BJ (cell line): Measurements from ENCODE around the gene PHACTR1. TPM values are rescaled to one million over a fixed set of nuclear protein-coding genes. Genes with fewer than 3 reads are reported as not detected.

Source experiments
- CTCF ChIA-PET: fragments of 350-600 bp; formaldehyde crosslinking; extraction: SDS; loops from one replicate; lab custom pipeline; 2021; ENCODE audit warnings: antibody characterized with exemption, inconsistent platforms; lab: Yijun Ruan, JAX
- POLR2A ChIA-PET: fragments of 300-600 bp; sonication (Branson Sonifier 250); formaldehyde crosslinking; extraction: SDS; loops from one replicate; lab custom pipeline; 2021; ENCODE audit warnings: antibody characterized with exemption; lab: Charles Lee
- DNase-seq: peaks from one replicate; pipeline ENCODE4 v3.0.0-alpha.2; 2011; ENCODE audit warnings: low read depth
- H3K27me3 ChIP-seq: 2 replicates; pipeline ENCODE4 v1.6.0; 2011; ENCODE audit warnings: low read length; ENCODE audit not compliant: control insufficient read depth, insufficient read depth
- H3K36me3 ChIP-seq: 2 replicates; pipeline ENCODE4 v1.5.1; 2011; ENCODE audit warnings: low read length; ENCODE audit not compliant: control insufficient read depth, insufficient read depth
- H3K4me3 ChIP-seq: 2 replicates; pipeline ENCODE4 v1.5.1; 2011; ENCODE audit warnings: low read depth, mild to moderate bottlenecking, control low read depth, low read length
- CTCF ChIP-seq: IDR thresholded peaks from 2 replicates; pipeline ENCODE4 v1.5.1; 2011; ENCODE audit warnings: low read depth, mild to moderate bottlenecking, control low read depth, inconsistent platforms, low read length, moderate library complexity; ENCODE audit not compliant: insufficient read depth
- polyA plus RNA-seq: library from polyadenylated mRNA; depleted of rRNA; stranded (reverse); fragments of >200 nt; gene quantifications from 2 replicates; pipeline ENCODE4 v1.2.3, GENCODE V29; 2011

Gene PHACTR1
- polyA plus RNA-seq, 1 experiment: 0.40 TPM

- TF ChIP-seq CTCF: no peak
- ChIA-PET CTCF (interaction anchor here (1.0 to 5.4 kb wide), 7 partner anchors 11 to 284 kb away, joined by 3 to 83 read pairs (median 4); no protein-coding TSS in a partner anchor), POLR2A (no interaction called here)
- Histone ChIP-seq H3K36me3 (no peaks in the 10 kb centered on the region), H3K4me3 (no peak overlapping the region), H3K27me3 (peaks cover 2% of the 10 kb centered on the region; the same call in 1 of the 2 replicates)
- DNase-seq: no peak
Measured at GRCh38 chr6:12891595-12891994, 175.0 kb downstream of the PHACTR1 start.

DNA sequence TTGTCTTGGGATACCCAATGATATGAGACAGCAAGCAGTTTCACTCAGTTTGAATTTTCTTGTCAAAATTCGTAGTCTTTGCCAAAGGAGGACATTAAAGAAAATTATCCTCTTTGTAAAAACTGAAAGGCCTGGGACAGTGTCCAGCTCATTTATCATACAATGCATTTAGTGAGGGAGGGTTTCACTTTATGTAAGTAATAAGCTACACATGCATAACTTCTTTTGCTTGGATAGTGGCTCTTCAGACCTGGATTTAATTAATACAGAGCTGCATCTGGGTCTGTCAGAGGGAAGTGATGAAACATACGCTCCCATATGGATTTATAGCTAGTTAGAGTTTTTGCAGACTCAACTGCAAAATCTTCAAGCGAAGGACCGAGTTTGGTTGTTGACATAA is 175.6 kb downstream of the PHACTR1 start:
- Histone ChIP-seq H3K27me3 (peaks cover 3% of the 10 kb centered on the region; the same call in 1 of the 2 replicates), H3K36me3 (no peaks in the 10 kb centered on the region), H3K4me3 (no peak overlapping the region)
- TF ChIP-seq CTCF: no peak
- ChIA-PET POLR2A (no interaction called here), CTCF (interaction anchor here (0.6 to 5.4 kb wide), 8 partner anchors 14 to 287 kb away, joined by 3 to 83 read pairs (median 4); no protein-coding TSS in a partner anchor)
- DNase-seq: no peak

GRCh38 chr6:12893036-12893435 is 176.5 kb downstream of the PHACTR1 start:
- Histone ChIP-seq H3K4me3 (no peak overlapping the region), H3K36me3 (no peaks in the 10 kb centered on the region), H3K27me3 (peaks cover 3% of the 10 kb centered on the region; the same call in 1 of the 2 replicates)
- TF ChIP-seq CTCF: no peak
- no peak for DNase-seq
- ChIA-PET POLR2A (no interaction called here), CTCF (interaction anchor here (0.6 to 5.4 kb wide), 14 partner anchors 12 to 601 kb away, joined by 3 to 83 read pairs (median 5); no protein-coding TSS in a partner anchor)

GRCh38 chr6:12895721-12896120 is 179.2 kb downstream of the PHACTR1 start:
- no peak for DNase-seq
- ChIA-PET POLR2A (no interaction called here), CTCF (interaction anchor here (0.6 to 5.4 kb wide), 6 partner anchors 8 to 603 kb away, joined by 3 to 83 read pairs (median 3); no protein-coding TSS in a partner anchor)

GRCh38 chr6:12896208-12896733 is 179.7 kb downstream of the PHACTR1 start:
- CTCF ChIA-PET: interaction anchor here (0.9 to 5.4 kb wide), 3 partner anchors 9 to 260 kb away, joined by 3 to 83 read pairs (median 3); no protein-coding TSS in a partner anchor

More at GRCh38 chr6:12895721-12896120, 179.2 kb downstream of the PHACTR1 start:
- TF ChIP-seq CTCF: no peak
- Histone ChIP-seq H3K36me3 (no peaks in the 10 kb centered on the region), H3K27me3 (peaks cover 3% of the 10 kb centered on the region; the same call in 1 of the 2 replicates), H3K4me3 (no peak overlapping the region)

More at GRCh38 chr6:12896208-12896733, 179.7 kb downstream of the PHACTR1 start:
- H3K4me3 ChIP-seq: no peak overlapping the region
- H3K27me3 ChIP-seq: peaks cover 3% of the 10 kb centered on the region; the same call in 1 of the 2 replicates
- POLR2A ChIA-PET: no interaction called here
- no peak for DNase-seq
- no peak for TF ChIP-seq CTCF
- H3K36me3 ChIP-seq: no peaks in the 10 kb centered on the region
